Vagina (tissue), 2 donors: ENCODE data around the gene BMERB1. TPM values are rescaled to one million over a fixed set of nuclear protein-coding genes. Genes with fewer than 3 reads are reported as not detected.
"Not testable (repeated sequence)": the region's sequence is repeated elsewhere in the genome, so short reads cannot be mapped to it uniquely, and the experiment has no call there.

ENCODE experiments used
- DNase-seq, 2 donors: peaks; one replicate each; pipeline ENCODE4 v3.0.0-alpha.2; 2017; ENCODE audit errors: extremely low spot score in 2 of 2
- H3K27ac ChIP-seq: fragments of 200-600 bp; sonication (generic); one replicate; pipeline ENCODE4 v1.5.1; 2019
- H3K27me3 ChIP-seq: fragments of 200-600 bp; sonication (generic); one replicate; pipeline ENCODE4 v1.5.1; 2019
- H3K36me3 ChIP-seq, 2 donors: fragments of 200-600 bp; sonication (generic); one replicate each; pipeline ENCODE4 v1.5.1; 2017 to 2019
- H3K4me1 ChIP-seq: fragments of 200-600 bp; sonication (generic); one replicate; pipeline ENCODE4 v1.5.1; 2019
- H3K4me3 ChIP-seq, 2 donors: fragments of 200-600 bp; sonication (generic); 1 replicate in 1 of 2; 2 replicates in 1 of 2; pipeline ENCODE4 v1.5.1; 2016 to 2019
- H3K9me3 ChIP-seq: fragments of 200-600 bp; sonication (generic); one replicate; pipeline ENCODE4 v1.5.1; 2019
- CTCF ChIP-seq, 3 experiments: fragments of 450-650 bp in 2 of 3; fragments of 200-600 bp in 1 of 3; sonication (generic) in 1 of 3; IDR thresholded peaks; one replicate each; pipeline ENCODE4 v1.5.1; 2017 to 2019; ENCODE audit warnings: antibody characterized with exemption in 3 of 3, mild to moderate bottlenecking in 2 of 3, moderate library complexity in 2 of 3
- POLR2A ChIP-seq, 2 donors: fragments of 450-650 bp; IDR thresholded peaks; one replicate each; pipeline ENCODE4 v1.6.1; 2017; ENCODE audit warnings: antibody characterized with exemption in 2 of 2, mild to moderate bottlenecking in 2 of 2, moderate library complexity in 2 of 2
- POLR2AphosphoS5 ChIP-seq, 2 donors: sonication (generic); formaldehyde crosslinking; IDR thresholded peaks; one replicate each; pipeline ENCODE4 v1.9.0; 2017; ENCODE audit warnings: antibody characterized with exemption in 2 of 2, mild to moderate bottlenecking in 2 of 2, low read depth in 1 of 2; ENCODE audit not compliant: insufficient read depth in 1 of 2
- intact Hi-C: fragments of 100-400 bp; cut with DNase I; formaldehyde crosslinking; loops from one replicate; pipeline ENCODE4 v1.15.1; 2023
- total RNA-seq: library from RNA; depleted of rRNA; stranded (reverse); fragments of >200 nt; gene quantifications from one replicate; pipeline ENCODE4 v1.2.3, GENCODE V29; 2016

The BMERB1 gene
- total RNA-seq, 1 donor from 2014 or later, result 46.9 TPM

DNA sequence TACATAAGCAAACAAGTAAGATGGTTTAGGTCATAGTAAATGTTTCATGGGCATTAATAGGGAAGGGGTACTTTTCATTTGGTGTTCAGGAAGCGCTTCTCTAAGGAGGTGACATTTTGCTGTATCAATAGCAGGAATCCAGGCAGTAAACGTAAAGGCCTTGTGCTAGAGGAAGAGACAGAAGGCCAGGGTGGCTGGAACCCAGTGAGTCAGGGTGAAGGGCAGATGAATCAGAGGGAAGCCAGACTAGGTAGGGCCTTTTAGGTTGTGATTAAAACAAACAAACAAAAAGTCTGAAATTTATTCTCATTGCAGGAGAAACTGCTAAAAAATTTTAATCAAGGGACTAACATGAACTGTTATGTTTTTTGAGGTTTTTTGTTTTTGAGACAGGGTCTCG is 6.5 kb downstream of the BMERB1 start:
- H3K27me3 ChIP-seq, result no peaks in the 10 kb centered on the region
- no peaks in the 10 kb centered on the region for H3K36me3 ChIP-seq
- intact Hi-C loops, result no loop called here
- DNase-seq, result no peak
- TF ChIP-seq POLR2A (IDR thresholded peaks at IDR 0.05) (no peak), POLR2AphosphoS5 (IDR thresholded peaks at IDR 0.05; ENCODE audit: insufficient read depth in 1 of 2, low read depth in 1 of 2) (no peak), CTCF (IDR thresholded peaks at IDR 0.05) (no peak)
- H3K4me3 ChIP-seq, result no peak overlapping the region
- H3K27ac ChIP-seq, result no peak overlapping the region
- no peaks in the 10 kb centered on the region for H3K9me3 ChIP-seq
- H3K4me1 ChIP-seq, result peaks cover 1% of the 10 kb centered on the region

DNA sequence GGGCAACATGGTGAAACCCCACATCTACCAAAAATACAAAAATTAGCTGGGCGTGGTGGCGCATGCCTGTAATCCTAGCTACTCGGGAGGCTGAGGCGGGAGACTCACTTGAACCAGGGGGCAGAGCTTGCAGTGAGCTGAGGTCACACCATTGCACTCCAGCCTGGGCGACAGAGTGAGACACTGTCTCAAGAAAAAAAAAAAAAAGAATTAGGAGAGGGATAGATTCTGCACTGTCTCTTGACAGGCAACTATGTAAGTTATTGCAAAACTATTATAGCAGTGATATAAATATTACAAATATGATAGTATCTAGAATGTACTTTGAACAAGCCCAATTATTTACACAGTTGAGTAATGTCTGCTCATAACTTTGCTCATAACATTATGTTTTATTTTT is 7.8 kb downstream of the BMERB1 start:
- H3K4me3 ChIP-seq, H3K9me3 ChIP-seq, H3K27ac ChIP-seq, intact Hi-C loops, H3K27me3 ChIP-seq, H3K36me3 ChIP-seq, DNase-seq, H3K4me1 ChIP-seq: not testable (repeated sequence)

DNA sequence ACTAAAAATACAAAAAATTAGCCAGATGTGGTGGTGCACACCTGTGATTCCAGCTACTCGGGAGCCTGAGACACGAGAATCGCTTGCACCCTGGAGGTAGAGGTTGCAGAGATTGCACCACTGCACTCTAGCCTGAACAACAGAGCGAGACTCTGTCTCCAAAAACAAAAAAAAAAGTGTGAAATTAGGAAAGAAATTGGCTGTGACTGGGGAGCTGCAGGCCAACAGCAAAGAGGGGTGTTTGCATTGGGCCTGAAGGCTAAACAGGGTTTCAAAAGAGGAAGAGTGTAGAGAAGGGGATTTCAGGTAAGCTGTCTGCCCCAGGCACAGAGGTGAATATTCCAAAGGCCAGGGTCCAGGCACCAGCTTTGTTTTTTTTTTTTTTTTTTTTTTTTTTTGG is 9.4 kb downstream of the BMERB1 start:
- TF ChIP-seq POLR2A (IDR thresholded peaks at IDR 0.05) (no peak), POLR2AphosphoS5 (IDR thresholded peaks at IDR 0.05; ENCODE audit: insufficient read depth in 1 of 2, low read depth in 1 of 2) (no peak), CTCF (IDR thresholded peaks at IDR 0.05) (no peak)
- no peak overlapping the region for H3K27ac ChIP-seq
- intact Hi-C loops, result no loop called here
- no peak overlapping the region for H3K4me3 ChIP-seq
- H3K4me1 ChIP-seq, result no peaks in the 10 kb centered on the region
- no peaks in the 10 kb centered on the region for H3K36me3 ChIP-seq
- H3K9me3 ChIP-seq, result no peaks in the 10 kb centered on the region
- no peak for DNase-seq
- no peaks in the 10 kb centered on the region for H3K27me3 ChIP-seq

DNA sequence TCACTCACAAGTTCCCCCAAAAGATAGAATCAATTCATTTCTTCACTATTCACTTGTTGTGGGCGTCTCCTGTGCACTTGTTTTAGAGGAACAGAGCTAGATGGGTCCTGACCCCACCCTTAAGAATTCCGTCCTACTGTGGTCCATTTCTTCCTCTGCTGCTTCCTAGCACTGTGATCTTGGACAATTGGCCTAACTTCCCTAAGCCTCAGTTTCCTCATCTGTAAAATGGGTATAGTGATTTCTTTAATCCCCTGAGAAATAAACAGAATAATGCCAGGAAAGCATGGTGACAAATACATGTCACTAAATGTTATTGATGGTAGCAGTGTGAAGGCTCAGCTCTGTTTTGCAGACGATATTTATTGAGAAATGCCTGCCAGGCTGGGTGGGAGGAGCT is 9.9 kb downstream of the BMERB1 start:
- no peak for DNase-seq
- TF ChIP-seq POLR2A (IDR thresholded peaks at IDR 0.05), result no peak
- TF ChIP-seq CTCF (IDR thresholded peaks at IDR 0.05), result no peak
- TF ChIP-seq POLR2AphosphoS5 (IDR thresholded peaks at IDR 0.05; ENCODE audit: insufficient read depth in 1 of 2, low read depth in 1 of 2), result no peak
- H3K27ac ChIP-seq, result no peak overlapping the region
- no peaks in the 10 kb centered on the region for H3K9me3 ChIP-seq
- H3K27me3 ChIP-seq, result no peaks in the 10 kb centered on the region
- no peak overlapping the region for H3K4me3 ChIP-seq
- intact Hi-C loops, result no loop called here
- H3K4me1 ChIP-seq, result no peaks in the 10 kb centered on the region
- no peaks in the 10 kb centered on the region for H3K36me3 ChIP-seq

GRCh38 chr16:15445450-15445849 is 11.1 kb downstream of the BMERB1 start:
- Histone ChIP-seq H3K27me3 (no peaks in the 10 kb centered on the region), H3K4me1 (no peaks in the 10 kb centered on the region), H3K9me3 (no peaks in the 10 kb centered on the region), H3K4me3 (no peak overlapping the region), H3K27ac (no peak overlapping the region), H3K36me3 (no peaks in the 10 kb centered on the region)
- no peak for TF ChIP-seq POLR2AphosphoS5 (IDR thresholded peaks at IDR 0.05; ENCODE audit: insufficient read depth in 1 of 2, low read depth in 1 of 2)
- TF ChIP-seq POLR2A (IDR thresholded peaks at IDR 0.05), result no peak
- TF ChIP-seq CTCF (IDR thresholded peaks at IDR 0.05), result no peak
- intact Hi-C loops, result no loop called here
- no peak for DNase-seq

- Histone ChIP-seq H3K36me3 (no peaks in the 10 kb centered on the region), H3K9me3 (no peaks in the 10 kb centered on the region), H3K4me3 (no peak overlapping the region), H3K27ac (no peak overlapping the region), H3K4me1 (no peaks in the 10 kb centered on the region), H3K27me3 (no peaks in the 10 kb centered on the region)
- intact Hi-C loops, result no loop called here
- DNase-seq, result no peak
- TF ChIP-seq CTCF (IDR thresholded peaks at IDR 0.05), result no peak
These were observed 12.5 kb downstream of the BMERB1 start for GRCh38 chr16:15446901-15447300.
